OCI-LY1 (cell line): ENCODE measurements around the gene FANCC.

ENCODE experiments used
- EZH2 ChIP-seq: fragments of 200-600 bp; sonication (generic), shearing (Covaris generic); IDR thresholded peaks from 2 replicates; pipeline ENCODE4 v1.8.0; 2017; ENCODE audit warnings: borderline replicate concordance, mixed run types, mild to moderate bottlenecking, antibody characterized with exemption, low read length, moderate library complexity, mixed read lengths
- TF ChIP-seq, protein P1 (sequence below): fragments of 200-600 bp; sonication (generic), shearing (Covaris generic); IDR thresholded peaks from 2 replicates; pipeline ENCODE4 v1.5.1; 2017; ENCODE audit warnings: mild to moderate bottlenecking, antibody characterized with exemption, low read length, moderate library complexity, mixed read lengths

DNA sequence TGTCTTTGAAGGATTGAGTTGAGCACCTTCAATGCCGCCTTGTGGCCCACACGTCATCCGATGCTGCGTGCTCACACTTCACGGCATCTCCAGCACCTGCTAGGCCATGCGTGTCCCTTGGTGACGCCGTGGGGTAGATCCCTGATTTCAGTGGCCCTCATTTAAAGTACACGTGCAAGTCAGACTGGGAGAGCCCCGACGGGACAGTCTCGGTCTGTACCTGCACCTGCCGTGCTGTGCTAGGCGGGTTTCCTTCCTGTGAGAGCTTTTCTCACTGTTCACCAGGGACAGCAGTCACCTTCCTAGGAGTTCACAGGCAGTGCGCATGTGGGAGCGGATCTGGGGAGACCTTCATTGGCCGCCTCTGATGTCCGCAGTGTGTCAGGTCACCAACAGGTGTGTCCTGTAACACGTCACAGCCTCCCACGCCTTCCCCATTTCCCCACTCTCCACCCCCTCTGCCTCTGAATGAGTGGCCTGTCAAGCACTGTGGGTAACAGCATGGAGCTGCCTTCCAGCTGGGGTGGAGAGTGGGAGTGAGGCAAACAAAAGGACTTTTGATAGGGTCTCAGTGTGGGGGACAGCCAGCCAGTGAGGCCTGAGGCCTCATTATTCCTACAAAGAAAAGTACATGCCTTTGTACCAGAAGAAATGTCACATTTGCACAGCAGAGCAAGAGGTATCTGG, 236.4 kb downstream of the FANCC start:
- TF ChIP-seq, protein P1, sequence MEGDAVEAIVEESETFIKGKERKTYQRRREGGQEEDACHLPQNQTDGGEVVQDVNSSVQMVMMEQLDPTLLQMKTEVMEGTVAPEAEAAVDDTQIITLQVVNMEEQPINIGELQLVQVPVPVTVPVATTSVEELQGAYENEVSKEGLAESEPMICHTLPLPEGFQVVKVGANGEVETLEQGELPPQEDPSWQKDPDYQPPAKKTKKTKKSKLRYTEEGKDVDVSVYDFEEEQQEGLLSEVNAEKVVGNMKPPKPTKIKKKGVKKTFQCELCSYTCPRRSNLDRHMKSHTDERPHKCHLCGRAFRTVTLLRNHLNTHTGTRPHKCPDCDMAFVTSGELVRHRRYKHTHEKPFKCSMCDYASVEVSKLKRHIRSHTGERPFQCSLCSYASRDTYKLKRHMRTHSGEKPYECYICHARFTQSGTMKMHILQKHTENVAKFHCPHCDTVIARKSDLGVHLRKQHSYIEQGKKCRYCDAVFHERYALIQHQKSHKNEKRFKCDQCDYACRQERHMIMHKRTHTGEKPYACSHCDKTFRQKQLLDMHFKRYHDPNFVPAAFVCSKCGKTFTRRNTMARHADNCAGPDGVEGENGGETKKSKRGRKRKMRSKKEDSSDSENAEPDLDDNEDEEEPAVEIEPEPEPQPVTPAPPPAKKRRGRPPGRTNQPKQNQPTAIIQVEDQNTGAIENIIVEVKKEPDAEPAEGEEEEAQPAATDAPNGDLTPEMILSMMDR, result no peak
- TF ChIP-seq EZH2, result no peak
